Astrocyte of the cerebellum (primary cell): ENCODE measurements around the gene UBXN7.

Source experiments
- DNase-seq: peaks from one replicate; pipeline ENCODE4 v3.0.0-alpha.2; 2011; ENCODE audit warnings: low read depth
- H3K4me3 ChIP-seq: 2 replicates; pipeline ENCODE4 v1.5.1; 2011; ENCODE audit warnings: mild to moderate bottlenecking, low read depth, low read length, moderate library complexity
- in situ Hi-C: cut with HindIII; loops from 2 replicates; pipeline ENCODE4 v1.10.0; 2017; ENCODE audit warnings: low sequenced_read_pairs
- TF ChIP-seq, protein P1 (sequence below): IDR thresholded peaks from 2 replicates; pipeline ENCODE4 v1.5.1; 2012; ENCODE audit warnings: low read length, low read depth, moderate library complexity, mild to moderate bottlenecking; ENCODE audit errors: missing control alignments

The UBXN7 gene

GRCh38 chr3:196341137-196341536 is 91.1 kb downstream of the UBXN7 start:
- no peak for DNase-seq
- TF ChIP-seq, protein P1, sequence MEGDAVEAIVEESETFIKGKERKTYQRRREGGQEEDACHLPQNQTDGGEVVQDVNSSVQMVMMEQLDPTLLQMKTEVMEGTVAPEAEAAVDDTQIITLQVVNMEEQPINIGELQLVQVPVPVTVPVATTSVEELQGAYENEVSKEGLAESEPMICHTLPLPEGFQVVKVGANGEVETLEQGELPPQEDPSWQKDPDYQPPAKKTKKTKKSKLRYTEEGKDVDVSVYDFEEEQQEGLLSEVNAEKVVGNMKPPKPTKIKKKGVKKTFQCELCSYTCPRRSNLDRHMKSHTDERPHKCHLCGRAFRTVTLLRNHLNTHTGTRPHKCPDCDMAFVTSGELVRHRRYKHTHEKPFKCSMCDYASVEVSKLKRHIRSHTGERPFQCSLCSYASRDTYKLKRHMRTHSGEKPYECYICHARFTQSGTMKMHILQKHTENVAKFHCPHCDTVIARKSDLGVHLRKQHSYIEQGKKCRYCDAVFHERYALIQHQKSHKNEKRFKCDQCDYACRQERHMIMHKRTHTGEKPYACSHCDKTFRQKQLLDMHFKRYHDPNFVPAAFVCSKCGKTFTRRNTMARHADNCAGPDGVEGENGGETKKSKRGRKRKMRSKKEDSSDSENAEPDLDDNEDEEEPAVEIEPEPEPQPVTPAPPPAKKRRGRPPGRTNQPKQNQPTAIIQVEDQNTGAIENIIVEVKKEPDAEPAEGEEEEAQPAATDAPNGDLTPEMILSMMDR: no peak
- H3K4me3 ChIP-seq: no peak overlapping the region
- in situ Hi-C loops: no loop called here

DNA sequence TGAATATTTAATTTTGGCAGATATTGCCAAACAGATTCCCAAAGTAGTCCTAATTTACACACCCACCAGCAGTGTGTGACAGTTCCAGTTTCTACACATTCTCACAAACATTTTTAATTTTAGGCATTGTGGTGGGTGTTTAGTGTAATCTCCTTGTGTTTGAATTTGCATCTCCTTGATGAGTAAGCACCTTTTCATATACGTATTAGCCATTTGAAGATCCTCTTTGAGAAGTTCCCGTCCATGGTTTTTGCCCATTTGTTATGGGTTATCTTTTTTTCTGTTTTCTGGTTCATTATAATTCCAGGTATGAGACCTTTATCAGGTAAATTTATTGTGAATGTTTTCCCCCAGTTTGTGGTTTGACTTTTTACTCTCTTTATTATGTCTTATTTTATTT is 91.8 kb downstream of the UBXN7 start:
- no peak for DNase-seq
- H3K4me3 ChIP-seq: no peak overlapping the region
- TF ChIP-seq, protein P1: no peak
- in situ Hi-C loops: no loop called here

- no peak for DNase-seq
- H3K4me3 ChIP-seq: no peak overlapping the region
- in situ Hi-C loops: no loop called here
- TF ChIP-seq, protein P1: no peak
Measured at GRCh38 chr3:196339493-196340254, 92.6 kb downstream of the UBXN7 start.

GRCh38 chr3:196339044-196339443 is 93.2 kb downstream of the UBXN7 start:
- no peak for DNase-seq
- TF ChIP-seq, protein P1: no peak
- in situ Hi-C loops: no loop called here
- H3K4me3 ChIP-seq: no peak overlapping the region

DNA sequence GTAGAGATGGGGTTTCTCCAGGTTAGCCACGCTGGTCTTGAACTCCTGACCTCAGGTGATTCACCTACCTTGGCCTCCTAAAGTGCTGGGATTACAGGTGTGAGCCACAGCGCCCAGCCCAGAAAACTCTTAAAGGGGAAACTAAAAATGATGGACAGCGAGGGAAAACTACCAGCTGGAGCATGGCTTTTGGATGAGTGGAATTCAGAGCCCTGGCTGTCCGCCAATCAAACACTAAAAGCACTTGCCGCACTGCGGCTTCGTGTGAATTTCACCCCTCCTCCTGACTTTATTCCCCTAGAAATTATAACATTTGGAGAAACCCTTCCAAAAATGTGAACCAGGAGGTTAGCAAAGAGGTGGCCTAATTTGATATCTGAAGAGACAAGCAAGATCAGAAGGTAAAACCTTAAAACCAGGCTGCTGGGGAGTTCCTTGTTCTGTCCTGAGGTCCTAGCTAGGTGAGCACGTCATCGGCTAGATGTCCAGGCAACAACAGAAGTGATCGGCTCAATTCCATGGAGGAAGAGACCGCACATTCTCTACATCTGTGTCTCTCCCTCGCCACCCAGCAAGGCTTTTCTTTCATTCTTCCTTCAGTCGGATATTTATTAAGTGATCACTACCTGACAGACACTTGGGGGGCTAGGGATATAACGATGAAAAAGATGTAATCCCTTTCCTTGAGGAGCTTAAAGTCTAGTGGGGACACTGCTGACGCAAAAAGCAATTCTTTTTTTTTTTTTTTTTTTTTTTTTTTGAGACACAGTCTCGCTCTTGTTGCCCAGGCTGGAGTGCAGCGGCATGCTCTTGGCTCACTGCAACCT is 95.7 kb downstream of the UBXN7 start:
- no peak for DNase-seq
- TF ChIP-seq, protein P1: no peak
- in situ Hi-C loops: no loop called here
- H3K4me3 ChIP-seq: no peak overlapping the region

- TF ChIP-seq, protein P1: no peak
- in situ Hi-C loops: no loop called here
- no peak for DNase-seq
- no peak overlapping the region for H3K4me3 ChIP-seq
Measured at GRCh38 chr3:196335503-196335948, 96.7 kb downstream of the UBXN7 start.
